PC-9 (cell line): ENCODE measurements around the gene OR6J1.

Experiments
- CTCF ChIP-seq: fragments of 200-600 bp; sonication (generic); conservative IDR thresholded peaks from 2 replicates; pipeline ENCODE4 v1.6.1; 2017; ENCODE audit warnings: mixed run types, antibody characterized with exemption, mild to moderate bottlenecking, moderate library complexity
- EZH2 ChIP-seq: fragments of 200-600 bp; sonication (generic); IDR thresholded peaks from 2 replicates; pipeline ENCODE4 v1.8.0; 2017; ENCODE audit warnings: antibody characterized with exemption, low read depth

GRCh38 chr14:22685467-22685866 is 41.3 kb upstream of the OR6J1 start:
- no peak for TF ChIP-seq CTCF
- TF ChIP-seq EZH2, result no peak
